Karpas-422 (cell line): Measurements from ENCODE around the gene KIAA1671. TPM values are rescaled to one million over a fixed set of nuclear protein-coding genes. Genes with fewer than 3 reads are reported as not detected.
"Not testable (repeated sequence)": the region's sequence is repeated elsewhere in the genome, so short reads cannot be mapped to it uniquely, and the experiment has no call there.

ENCODE experiments used
- DNase-seq: peaks from one replicate; pipeline ENCODE4 v3.0.0-alpha.2; 2015
- H2AFZ ChIP-seq: fragments of 200-600 bp; sonication (generic); 2 replicates; pipeline ENCODE4 v1.6.1; 2014; ENCODE audit warnings: antibody characterized with exemption, low read length, mixed read lengths
- H3K27ac ChIP-seq: fragments of 200-600 bp; sonication (generic); 2 replicates; pipeline ENCODE4 v1.5.1; 2014; ENCODE audit warnings: mild to moderate bottlenecking, low read length, moderate library complexity
- H3K27me3 ChIP-seq: fragments of 200-600 bp; sonication (generic); 2 replicates; pipeline ENCODE4 v1.6.1; 2014; ENCODE audit warnings: low read length, mixed read lengths
- H3K36me3 ChIP-seq: fragments of 200-600 bp; sonication (generic); 2 replicates; pipeline ENCODE4 v1.6.1; 2014; ENCODE audit warnings: low read length, mixed read lengths; ENCODE audit not compliant: insufficient read depth
- H3K4me1 ChIP-seq: fragments of 200-600 bp; sonication (generic); 2 replicates; pipeline ENCODE4 v1.6.1; 2014; ENCODE audit warnings: mild to moderate bottlenecking, low read length, mixed read lengths
- H3K4me2 ChIP-seq: fragments of 200-600 bp; sonication (generic); 2 replicates; pipeline ENCODE4 v1.6.1; 2014; ENCODE audit warnings: low read length, low read depth, mild to moderate bottlenecking; ENCODE audit not compliant: poor library complexity, severe bottlenecking
- H3K4me3 ChIP-seq: fragments of 200-600 bp; sonication (generic); 2 replicates; pipeline ENCODE4 v1.5.1; 2014; ENCODE audit warnings: mild to moderate bottlenecking, antibody characterized with exemption, low read length, mixed read lengths
- H3K79me2 ChIP-seq: fragments of 200-600 bp; sonication (generic); 2 replicates; pipeline ENCODE4 v1.6.1; 2014; ENCODE audit warnings: mild to moderate bottlenecking, low read length, mixed read lengths
- H3K9ac ChIP-seq: fragments of 200-600 bp; sonication (generic); 2 replicates; pipeline ENCODE4 v1.6.0; 2014; ENCODE audit warnings: low read length
- H3K9me2 ChIP-seq: fragments of 200-600 bp; sonication (generic), shearing (Covaris generic); replicated peaks from 2 replicates; pipeline ENCODE4 v1.6.0; 2014; ENCODE audit warnings: mild to moderate bottlenecking, low read length, moderate library complexity; ENCODE audit not compliant: insufficient read depth
- H3K9me3 ChIP-seq: fragments of 300-700, 200-600 bp; sonication (generic); 2 replicates; pipeline ENCODE4 v1.6.1; 2014; ENCODE audit warnings: low read length, mixed read lengths
- H4K20me1 ChIP-seq: fragments of 200-600 bp; sonication (generic); 2 replicates; pipeline ENCODE4 v1.6.1; 2014; ENCODE audit warnings: mild to moderate bottlenecking, antibody characterized with exemption, low read length, low read depth; ENCODE audit not compliant: insufficient read depth
- total RNA-seq: library from RNA; depleted of rRNA; stranded (reverse); fragments of >200 nt; shearing (Covaris generic); gene quantifications from 2 replicates; pipeline ENCODE4 v1.2.3, GENCODE V29; 2014; ENCODE audit warnings: low replicate concordance

KIAA1671 gene
- total RNA-seq, 1 experiment from 2014 or later = not detected

GRCh38 chr22:25176799-25177198 lies 224.3 kb downstream of the KIAA1671 start:
- H3K4me3 ChIP-seq = no peak overlapping the region
- H3K36me3 ChIP-seq = no peaks in the 10 kb centered on the region
- H3K9me3 ChIP-seq = no peaks in the 10 kb centered on the region
- no peaks in the 10 kb centered on the region for H3K27me3 ChIP-seq
- H3K4me2 ChIP-seq = no peak overlapping the region
- no peak for DNase-seq
- no peaks in the 10 kb centered on the region for H3K9me2 ChIP-seq
- H3K4me1 ChIP-seq = no peaks in the 10 kb centered on the region
- no peak overlapping the region for H2AFZ ChIP-seq
- no peak overlapping the region for H3K9ac ChIP-seq
- no peaks in the 10 kb centered on the region for H3K79me2 ChIP-seq
- H4K20me1 ChIP-seq = no peaks in the 10 kb centered on the region
- H3K27ac ChIP-seq = no peak overlapping the region

- H3K9me3 ChIP-seq = no peaks in the 10 kb centered on the region
- no peaks in the 10 kb centered on the region for H3K27me3 ChIP-seq
- no peaks in the 10 kb centered on the region for H3K9me2 ChIP-seq
- H3K9ac ChIP-seq = no peak overlapping the region
- DNase-seq = no peak
- no peak overlapping the region for H3K4me3 ChIP-seq
- H3K79me2 ChIP-seq = no peaks in the 10 kb centered on the region
- H4K20me1 ChIP-seq = no peaks in the 10 kb centered on the region
- no peak overlapping the region for H3K27ac ChIP-seq
- H3K4me2 ChIP-seq = no peak overlapping the region
- no peaks in the 10 kb centered on the region for H3K4me1 ChIP-seq
- H2AFZ ChIP-seq = no peak overlapping the region
- H3K36me3 ChIP-seq = no peaks in the 10 kb centered on the region
Measured at GRCh38 chr22:25177226-25177625, 224.7 kb downstream of the KIAA1671 start.

- H3K27ac ChIP-seq = no peak overlapping the region
- H3K36me3 ChIP-seq = no peaks in the 10 kb centered on the region
- H3K79me2 ChIP-seq = no peaks in the 10 kb centered on the region
- H2AFZ ChIP-seq = no peak overlapping the region
- H3K4me2 ChIP-seq = no peak overlapping the region
- H4K20me1 ChIP-seq = no peaks in the 10 kb centered on the region
- no peaks in the 10 kb centered on the region for H3K4me1 ChIP-seq
- H3K27me3 ChIP-seq = no peaks in the 10 kb centered on the region
- no peaks in the 10 kb centered on the region for H3K9me2 ChIP-seq
- no peak for DNase-seq
- H3K4me3 ChIP-seq = no peak overlapping the region
- H3K9me3 ChIP-seq = no peaks in the 10 kb centered on the region
- H3K9ac ChIP-seq = no peak overlapping the region
Measured at GRCh38 chr22:25177895-25178294, 225.4 kb downstream of the KIAA1671 start.

GRCh38 chr22:25178348-25178747 lies 225.8 kb downstream of the KIAA1671 start:
- H3K4me3 ChIP-seq, H3K4me1 ChIP-seq, H3K36me3 ChIP-seq, H3K79me2 ChIP-seq, H3K9me2 ChIP-seq, H3K9me3 ChIP-seq, DNase-seq, H3K27me3 ChIP-seq, H4K20me1 ChIP-seq, H3K4me2 ChIP-seq, H3K27ac ChIP-seq, H3K9ac ChIP-seq, H2AFZ ChIP-seq: not testable (repeated sequence)

GRCh38 chr22:25178869-25179631 lies 226.5 kb downstream of the KIAA1671 start:
- H3K79me2 ChIP-seq, H3K4me3 ChIP-seq, H3K27ac ChIP-seq, H3K4me1 ChIP-seq, H3K27me3 ChIP-seq, H2AFZ ChIP-seq, H3K4me2 ChIP-seq, DNase-seq, H4K20me1 ChIP-seq, H3K36me3 ChIP-seq, H3K9ac ChIP-seq, H3K9me3 ChIP-seq, H3K9me2 ChIP-seq: not testable (repeated sequence)

GRCh38 chr22:25182131-25183110 lies 229.9 kb downstream of the KIAA1671 start:
- no peaks in the 10 kb centered on the region for H4K20me1 ChIP-seq
- no peaks in the 10 kb centered on the region for H3K36me3 ChIP-seq
- no peak for DNase-seq
- no peak overlapping the region for H2AFZ ChIP-seq
- H3K27ac ChIP-seq = no peak overlapping the region
- H3K4me3 ChIP-seq = no peak overlapping the region
- no peak overlapping the region for H3K4me2 ChIP-seq
- no peaks in the 10 kb centered on the region for H3K79me2 ChIP-seq
- no peaks in the 10 kb centered on the region for H3K9me2 ChIP-seq
- H3K9ac ChIP-seq = no peak overlapping the region
- H3K9me3 ChIP-seq = no peaks in the 10 kb centered on the region
- H3K27me3 ChIP-seq = no peaks in the 10 kb centered on the region
- no peaks in the 10 kb centered on the region for H3K4me1 ChIP-seq

- Histone ChIP-seq H3K79me2 (no peaks in the 10 kb centered on the region), H3K4me2 (no peak overlapping the region), H3K9ac (no peak overlapping the region)
Measured at GRCh38 chr22:25183949-25184619, 231.6 kb downstream of the KIAA1671 start.

GRCh38 chr22:25186140-25186539 lies 233.6 kb downstream of the KIAA1671 start:
- H3K4me1 ChIP-seq = no peaks in the 10 kb centered on the region
- no peaks in the 10 kb centered on the region for H3K27me3 ChIP-seq
- no peak overlapping the region for H3K27ac ChIP-seq
- no peak overlapping the region for H3K9ac ChIP-seq
- no peak overlapping the region for H3K4me3 ChIP-seq
- H2AFZ ChIP-seq = no peak overlapping the region
- no peaks in the 10 kb centered on the region for H3K79me2 ChIP-seq
- no peaks in the 10 kb centered on the region for H3K9me2 ChIP-seq
- DNase-seq = no peak
- H4K20me1 ChIP-seq = no peaks in the 10 kb centered on the region
- H3K36me3 ChIP-seq = no peaks in the 10 kb centered on the region
- no peaks in the 10 kb centered on the region for H3K9me3 ChIP-seq
- no peak overlapping the region for H3K4me2 ChIP-seq

More at GRCh38 chr22:25183949-25184619, 231.6 kb downstream of the KIAA1671 start:
- no peaks in the 10 kb centered on the region for H3K36me3 ChIP-seq
- H3K27ac ChIP-seq = no peak overlapping the region
- H3K27me3 ChIP-seq = no peaks in the 10 kb centered on the region
- no peak overlapping the region for H3K4me3 ChIP-seq
- no peaks in the 10 kb centered on the region for H3K9me2 ChIP-seq
- no peaks in the 10 kb centered on the region for H4K20me1 ChIP-seq
- H2AFZ ChIP-seq = no peak overlapping the region
- H3K4me1 ChIP-seq = no peaks in the 10 kb centered on the region
- no peaks in the 10 kb centered on the region for H3K9me3 ChIP-seq
- DNase-seq = no peak
